HepG2 (cell line): Measurements from ENCODE around the gene GC. TPM values are rescaled to one million over a fixed set of nuclear protein-coding genes. Genes with fewer than 3 reads are reported as not detected.

Experiments
- ATAC-seq: fragments of 200-7000 bp; cut with Tn5 transposase; 3 replicates; pipeline ENCODE4 v1.9.1; 2020; ENCODE audit warnings: mild to moderate bottlenecking, moderate library complexity
- Bru-seq: library from RNA; stranded (reverse); fragments of 400-500 nt; gene quantifications from one replicate; lab custom pipeline; 2021; lab: Mats Ljungman, UMichigan
- BruChase-seq, 2 experiments: library from RNA; stranded (reverse); fragments of 400-500 nt; gene quantifications; one replicate each; lab custom pipeline; 2021; lab: Mats Ljungman, UMichigan
- BruUV-seq: library from RNA; stranded (reverse); fragments of 400-500 nt; replicated peaks from 2 replicates; lab custom pipeline; 2021; lab: Mats Ljungman, UMichigan
- CTCF ChIA-PET: fragments of 300-600 bp; formaldehyde crosslinking; extraction: SDS; loops from one replicate; lab custom pipeline; 2021; ENCODE audit warnings: low total read pairs, inconsistent platforms, low intra/inter-chr PET ratio; lab: Yijun Ruan, JAX
- POLR2A ChIA-PET: fragments of 350-600 bp; sonication (Branson Sonifier 250); formaldehyde crosslinking; loops from one replicate; lab custom pipeline; 2020; ENCODE audit warnings: antibody characterized with exemption, inconsistent platforms; lab: Yijun Ruan, JAX
- DNase-seq: peaks from one replicate; pipeline ENCODE4 v3.0.0-alpha.2; 2015; ENCODE audit warnings: low spot score
- FAIRE-seq: peaks from 3 replicates; lab custom pipeline; 2011; peaks lifted over from hg19 to GRCh38; lab: Jason Lieb, UNC
- H2AFZ ChIP-seq: one replicate; pipeline ENCODE4 v1.6.1; 2011; ENCODE audit warnings: low read length, inconsistent platforms
- H3K27ac ChIP-seq: fragments of 300-600 bp; 3 replicates; pipeline ENCODE4 v1.8.0; 2011; ENCODE audit warnings: mixed run types, mild to moderate bottlenecking, mixed read lengths, low read length, inconsistent platforms; ENCODE audit not compliant: insufficient read depth; ENCODE audit errors: extremely low read length
- H3K27me3 ChIP-seq, 2 experiments: fragments of 200-600 bp in 1 of 2; 2 replicates in 1 of 2; 3 replicates in 1 of 2; pipeline versions ENCODE4 v1.6.0 to v1.8.0; 2011; ENCODE audit warnings: low read length in 2 of 2, mild to moderate bottlenecking in 2 of 2, moderate library complexity in 2 of 2, inconsistent platforms in 1 of 2; ENCODE audit not compliant: insufficient read depth in 2 of 2, control insufficient read depth in 1 of 2
- H3K36me3 ChIP-seq, 2 experiments: fragments of 200-600 bp in 1 of 2; replicated peaks in 1 of 2; 2 replicates in 1 of 2; 3 replicates in 1 of 2; pipeline versions ENCODE4 v1.5.1 to v1.8.0; 2011; ENCODE audit warnings: low read length in 2 of 2, inconsistent platforms in 1 of 2; ENCODE audit not compliant: insufficient read depth in 2 of 2, control insufficient read depth in 1 of 2
- H3K4me1 ChIP-seq: 2 replicates; pipeline ENCODE4 v1.5.1; 2012; ENCODE audit warnings: low read length, inconsistent platforms; ENCODE audit not compliant: insufficient read depth
- H3K4me2 ChIP-seq: 2 replicates; pipeline ENCODE4 v1.6.0; 2011; ENCODE audit warnings: low read depth, low read length, inconsistent platforms
- H3K4me3 ChIP-seq, 3 experiments: fragments of 200-600 bp in 1 of 3; sonication (generic), shearing (Covaris generic) in 1 of 3; replicated peaks in 1 of 3; 2 replicates each; pipeline ENCODE4 v1.5.1; 2011 to 2016; ENCODE audit warnings: low read length in 3 of 3, inconsistent platforms in 2 of 3, low read depth in 2 of 3, mild to moderate bottlenecking in 2 of 3, control low read depth in 1 of 3, mixed read lengths in 1 of 3; ENCODE audit not compliant: insufficient read depth in 1 of 3
- H3K79me2 ChIP-seq: one replicate; pipeline ENCODE4 v1.6.1; 2011; ENCODE audit warnings: low read length, inconsistent platforms; ENCODE audit not compliant: insufficient read depth
- H3K9ac ChIP-seq: 2 replicates; pipeline ENCODE4 v1.6.0; 2011; ENCODE audit warnings: mild to moderate bottlenecking, low read depth, low read length, inconsistent platforms; ENCODE audit not compliant: insufficient read depth
- H3K9me3 ChIP-seq: 2 replicates; pipeline ENCODE4 v1.5.1; 2012; ENCODE audit warnings: mild to moderate bottlenecking, low read length
- H4K20me1 ChIP-seq: 2 replicates; pipeline ENCODE4 v1.6.0; 2011; ENCODE audit warnings: inconsistent platforms, mild to moderate bottlenecking, low read length, moderate library complexity; ENCODE audit not compliant: insufficient read depth
- ELF4 ChIP-seq: sonication (generic); formaldehyde crosslinking; IDR thresholded peaks from 2 replicates; pipeline ENCODE4 v1.5.0; 2020; ENCODE audit warnings: missing genetic modification reagents, mild to moderate bottlenecking, moderate library complexity, borderline replicate concordance
- NCOA5 ChIP-seq: sonication (generic); formaldehyde crosslinking; IDR thresholded peaks from 2 replicates; pipeline ENCODE4 v1.4.0; 2020; ENCODE audit warnings: missing genetic modification reagents
- ZBTB7B ChIP-seq: sonication (generic); formaldehyde crosslinking; IDR thresholded peaks from 2 replicates; pipeline ENCODE4 v1.4.0; 2020; ENCODE audit warnings: missing genetic modification reagents
- ZFX ChIP-seq: sonication (generic); formaldehyde crosslinking; IDR thresholded peaks from 2 replicates; pipeline ENCODE4 v1.4.0; 2020; ENCODE audit warnings: mild to moderate bottlenecking, low read depth, missing genetic modification reagents, moderate library complexity
- ZNF138 ChIP-seq: sonication (generic); formaldehyde crosslinking; IDR thresholded peaks from 2 replicates; pipeline ENCODE4 v1.5.0; 2020; ENCODE audit warnings: mild to moderate bottlenecking, low read depth, missing genetic modification reagents
- ZNF382 ChIP-seq: sonication (generic); formaldehyde crosslinking; IDR thresholded peaks from 2 replicates; pipeline ENCODE4 v1.5.0; 2020; ENCODE audit warnings: missing genetic modification reagents, mild to moderate bottlenecking, borderline replicate concordance
- ZNF83 ChIP-seq: sonication (generic); formaldehyde crosslinking; IDR thresholded peaks from 2 replicates; pipeline ENCODE4 v1.4.0; 2020; ENCODE audit warnings: missing genetic modification reagents, mild to moderate bottlenecking, borderline replicate concordance
- in situ Hi-C: cut with HindIII; loops from 2 replicates; pipeline ENCODE4 v1.10.0; 2017; ENCODE audit warnings: low pct_unique_long_range_greater_than_20kb; ENCODE audit not compliant: extremely low pct_ligation_motif_present
- intact Hi-C: fragments of 100-400 bp; cut with micrococcal nuclease; formaldehyde crosslinking; loops from one replicate; pipeline ENCODE4 v1.10.0; 2022; ENCODE audit not compliant: unreplicated experiment
- long read RNA-seq, 2 experiments: library from RNA in 1 of 2; library from polyadenylated mRNA in 1 of 2; stranded (forward) in 1 of 2; unstranded in 1 of 2; transcript quantifications; one replicate each; pipeline ENCODE4 v2.0.0, GENCODE V29; 2019 to 2022
- polyA minus RNA-seq, 3 experiments: library from RNA; depleted of rRNA, polyadenylated mRNA; stranded (reverse); fragments of >200 nt; gene quantifications; 2 replicates each; pipeline ENCODE4 v1.2.3, GENCODE V29; 2011; ENCODE audit warnings: low replicate concordance in 1 of 3
- polyA plus RNA-seq, 8 experiments: library from polyadenylated mRNA; depleted of rRNA in 3 of 8; stranded (reverse) in 7 of 8; unstranded in 1 of 8; fragments of >200 nt; fragmentation: Illumina TruSeq in 4 of 8; extraction: Trizol in 4 of 8; gene quantifications; 2 replicates each; pipeline versions ENCODE4 v1.2.1 to v1.2.3, GENCODE V29; 2011 to 2016; ENCODE audit warnings: low read depth in 4 of 8, missing spikeins in 1 of 8, mixed read lengths in 1 of 8; ENCODE audit not compliant: insufficient read depth in 1 of 8
- total RNA-seq, 5 experiments: library from RNA; depleted of rRNA; stranded (reverse); fragments of >200 nt; fragmentation: Illumina TruSeq; extraction: Trizol; gene quantifications; 2 replicates each; pipeline ENCODE4 v1.2.3, GENCODE V29; 2016; ENCODE audit warnings: low read depth in 1 of 5

GC gene
- total RNA-seq (2016; rRNA removed; fragmentation: Illumina TruSeq; extraction: Trizol) (0.35 TPM in 1 of 2 replicates, not detected in the other), polyA plus RNA-seq (2011; rRNA removed) (0.18 TPM in 2 replicates), polyA minus RNA-seq (2011; rRNA and poly(A)+ RNA removed; ENCODE audit: low replicate concordance) (not detected in 2 replicates), Bru-seq, nascent RNA (percentile 2 among the genes with signal in this experiment), BruChase-seq, experiment 1, labeled RNA remaining after a 6-hour chase (not detected), BruChase-seq, experiment 2, labeled RNA remaining after a 2-hour chase (percentile 4 among the genes with signal in this experiment)
- total RNA-seq (2016; cell fraction: cytosol; rRNA removed; fragmentation: Illumina TruSeq; extraction: Trizol; ENCODE audit: low read depth), result not detected in 2 replicates
- 0.26 TPM in 1 of 2 replicates, not detected in the other for total RNA-seq (2016; cell fraction: insoluble cytoplasmic fraction; rRNA removed; fragmentation: Illumina TruSeq; extraction: Trizol)
- total RNA-seq (2016; cell fraction: membrane; rRNA removed; fragmentation: Illumina TruSeq; extraction: Trizol), result not detected in 2 replicates
- total RNA-seq (2016; cell fraction: nucleus; rRNA removed; fragmentation: Illumina TruSeq; extraction: Trizol), result 0.66 TPM in 1 of 2 replicates, not detected in the other
- polyA plus RNA-seq (2011; cell fraction: cytosol; rRNA removed), result 0.14 and 0.25 TPM in 2 replicates
- polyA plus RNA-seq (2011; cell fraction: nucleus; rRNA removed), result 0.12 TPM in 1 of 2 replicates, not detected in the other
- 0.11 TPM in 1 of 2 replicates, not detected in the other for polyA plus RNA-seq (2012)
- polyA plus RNA-seq (2016; cell fraction: cytosol; fragmentation: Illumina TruSeq; extraction: Trizol; ENCODE audit: low read depth), result 0.26 TPM in 1 of 2 replicates, not detected in the other
- polyA plus RNA-seq (2016; cell fraction: insoluble cytoplasmic fraction; fragmentation: Illumina TruSeq; extraction: Trizol; ENCODE audit: low read depth), result 0.20 TPM in 1 of 2 replicates, not detected in the other
- not detected in 2 replicates for polyA plus RNA-seq (2016; cell fraction: membrane; fragmentation: Illumina TruSeq; extraction: Trizol; ENCODE audit: low read depth)
- polyA plus RNA-seq (2016; cell fraction: nucleus; fragmentation: Illumina TruSeq; extraction: Trizol; ENCODE audit: insufficient read depth, low read depth), result 1.3 TPM in 1 of 2 replicates, not detected in the other
- not detected in 2 replicates for polyA minus RNA-seq (2011; cell fraction: cytosol; rRNA and poly(A)+ RNA removed)
- polyA minus RNA-seq (2011; cell fraction: nucleus; rRNA and poly(A)+ RNA removed), result not detected in 2 replicates
- long read RNA-seq, experiment 1, result 0 reads
- long read RNA-seq, experiment 2, result 0 reads

- no peak within 1 kb of the TSS for H3K27ac ChIP-seq
- H3K9me3 ChIP-seq, result peaks cover 20% of the 10 kb centered on the region; the same call in 1 of the 2 replicates
- POLR2A ChIA-PET, result no interaction called here
- DNase-seq, result no peak
- no peak within 1 kb of the TSS for H3K9ac ChIP-seq
- no peaks in the 10 kb centered on the region; a peak in 1 of 5 replicates for H3K27me3 ChIP-seq
- H2AFZ ChIP-seq, result no peak within 1 kb of the TSS
- H3K4me1 ChIP-seq, result no peaks in the 10 kb centered on the region
- no peak for FAIRE-seq
- H3K36me3 ChIP-seq, result no peaks in the 10 kb centered on the region
- no peaks in the 10 kb centered on the region for H3K79me2 ChIP-seq
- in situ Hi-C loops (no loop called here), intact Hi-C loops (no loop called here)
- H3K4me2 ChIP-seq, result no peak within 1 kb of the TSS
- BruUV-seq, result no TSS peak
- TF ChIP-seq ZNF138 (CRISPR knock-in tag) (no peak), NCOA5 (CRISPR knock-in tag) (no peak), ZNF382 (CRISPR knock-in tag) (no peak), ZNF83 (CRISPR knock-in tag) (no peak), ELF4 (CRISPR knock-in tag) (no peak), ZBTB7B (CRISPR knock-in tag) (no peak), ZFX (CRISPR knock-in tag) (no peak)
- no peak within 1 kb of the TSS for H3K4me3 ChIP-seq
- CTCF ChIA-PET, result no interaction called here
- ATAC-seq, result no peak
- H4K20me1 ChIP-seq, result no peaks in the 10 kb centered on the region
Measured at GRCh38 chr4:71783972-71784371, at the start of gene GC. Gene GC (minus strand): TSS chr4:71784079. CDS start chr4:71784018, 61 bp downstream.
